Measurements from ENCODE around the gene OR10S1.
"Not testable (repeated sequence)": the region's sequence is repeated elsewhere in the genome, so short reads cannot be mapped to it uniquely, and the experiment has no call there.

The OR10S1 gene, protein sequence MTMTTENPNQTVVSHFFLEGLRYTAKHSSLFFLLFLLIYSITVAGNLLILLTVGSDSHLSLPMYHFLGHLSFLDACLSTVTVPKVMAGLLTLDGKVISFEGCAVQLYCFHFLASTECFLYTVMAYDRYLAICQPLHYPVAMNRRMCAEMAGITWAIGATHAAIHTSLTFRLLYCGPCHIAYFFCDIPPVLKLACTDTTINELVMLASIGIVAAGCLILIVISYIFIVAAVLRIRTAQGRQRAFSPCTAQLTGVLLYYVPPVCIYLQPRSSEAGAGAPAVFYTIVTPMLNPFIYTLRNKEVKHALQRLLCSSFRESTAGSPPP

DNA sequence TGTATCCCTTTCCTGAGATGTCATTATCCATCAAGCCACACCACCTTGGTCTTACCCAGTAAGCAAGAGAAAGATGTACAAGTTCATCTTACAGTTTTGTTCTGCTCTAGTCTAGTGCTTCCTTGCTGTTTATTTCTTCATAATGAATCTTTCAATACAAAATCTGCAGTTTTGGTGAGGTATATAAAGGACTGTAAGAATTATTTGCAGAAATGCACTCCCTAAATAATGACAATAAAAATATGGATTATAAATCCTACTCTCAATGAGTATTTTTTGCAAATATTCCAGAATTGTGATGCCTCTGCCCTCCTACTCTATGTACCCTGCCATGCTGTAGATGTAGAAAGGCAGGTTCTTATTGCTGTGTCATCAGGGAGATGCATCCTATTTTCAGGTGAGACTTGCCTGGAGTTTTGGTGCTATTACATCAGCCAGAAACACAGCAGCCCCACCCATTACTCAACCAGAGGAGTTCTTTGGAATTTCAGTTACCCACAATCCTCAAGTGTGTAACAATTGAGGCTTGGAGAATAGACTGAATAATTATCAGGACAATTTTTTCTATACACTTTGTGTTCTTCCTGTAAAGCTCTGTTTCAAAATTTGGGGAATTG lies at the start of gene OR10S1:
Gene OR10S1 (minus strand): TSS at position 51 of the 617 bp plus-strand sequence. CDS start 117 bp downstream, outside the sequence.
- peak; percentile 14 for DNase-seq (ENCODE audit: low spot score)

GRCh38 chr11:124026498-124026897 lies 48.9 kb upstream of the OR10S1 start, which contains the start of gene OR10G8:
TSS of gene OR10G8 (plus strand) at chr11:124026798. CDS start at chr11:124029623, 2,825 bp downstream.
- DNase-seq (ENCODE audit: low spot score), result no peak

GRCh38 chr11:124015837-124016236 lies 38.3 kb upstream of the OR10S1 start:
- DNase-seq (ENCODE audit: low spot score), result not testable (repeated sequence)

DNA sequence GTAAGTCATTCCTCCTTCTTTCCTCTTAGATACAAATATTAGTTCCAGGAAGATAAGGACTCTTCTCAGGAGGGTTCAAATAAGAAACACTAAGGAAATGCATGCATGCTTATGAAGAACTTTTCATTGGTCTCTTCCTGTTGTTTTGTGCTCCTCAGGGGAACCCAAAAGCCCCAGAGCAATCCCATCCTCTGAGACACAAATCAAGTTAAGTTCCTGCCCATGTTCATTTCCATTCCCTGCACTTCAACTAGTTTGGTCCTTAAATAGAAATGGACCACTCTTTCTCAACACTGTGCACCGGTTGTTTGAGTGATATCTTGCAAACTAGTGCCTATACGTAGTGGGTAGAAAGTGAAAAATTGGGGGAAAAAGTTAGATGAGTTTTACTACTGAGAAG lies 35.1 kb upstream of the OR10S1 start, which contains the start of gene OR10G4:
Gene OR10G4 (plus strand): TSS at position 301 of the 400 bp plus-strand sequence. CDS start 2,578 bp downstream, outside the sequence.
- no peak for DNase-seq (ENCODE audit: low spot score)

- DNase-seq (ENCODE audit: low spot score), result no peak
Observed at GRCh38 chr11:123995119-123995518, 17.5 kb upstream of the OR10S1 start, which contains the start of gene OR10G6. TSS of gene OR10G6 (minus strand) at chr11:123995161. CDS start at chr11:123995161, 0 bp downstream.

DNA sequence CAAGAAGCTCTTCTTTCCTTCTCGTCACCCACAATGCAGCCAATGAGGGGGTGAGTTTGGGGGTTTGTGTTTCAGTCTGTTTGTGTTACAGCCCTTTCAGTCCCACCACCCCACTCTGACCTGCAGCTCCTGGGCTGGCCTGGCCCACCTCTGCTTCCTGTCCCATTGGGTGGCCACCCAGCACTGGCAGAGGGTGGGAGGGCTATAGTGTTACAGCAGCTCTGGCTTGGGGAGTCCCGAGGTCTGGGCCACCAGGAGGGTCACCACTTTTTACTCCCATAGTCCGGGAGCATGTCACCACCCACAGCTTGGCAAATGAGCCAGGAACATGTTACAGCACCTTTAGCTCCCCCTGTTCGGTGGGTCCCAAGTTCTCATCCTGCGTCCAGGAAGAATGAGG lies 1.7 kb upstream of the OR10S1 start:
- no peak for DNase-seq (ENCODE audit: low spot score)

GRCh38 chr11:123976770-123977560 lies 616 bp downstream of the OR10S1 start:
- no peak for DNase-seq (ENCODE audit: low spot score)

GRCh38 chr11:123973816-123974215 lies 3.8 kb downstream of the OR10S1 start:
- no peak for DNase-seq (ENCODE audit: low spot score)

DNA sequence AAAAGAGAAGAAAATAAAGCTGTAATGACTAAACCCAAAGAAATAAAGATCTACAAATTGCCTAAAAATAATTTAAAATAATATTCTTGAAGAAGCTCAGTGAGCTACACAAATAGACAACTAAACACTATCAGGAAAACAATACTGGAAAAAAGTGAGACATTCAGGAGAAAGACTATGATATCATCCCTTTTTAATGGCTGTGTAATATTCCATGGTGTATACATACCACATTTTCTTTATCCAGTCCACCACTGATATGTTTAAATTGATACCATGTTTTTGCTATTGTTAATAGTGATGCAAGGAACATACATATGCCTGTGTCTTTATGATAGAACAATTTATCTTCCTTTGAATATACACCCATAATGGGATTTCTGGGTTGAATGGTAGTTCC lies 20.8 kb downstream of the OR10S1 start:
- DNase-seq (ENCODE audit: low spot score), result no peak

DNA sequence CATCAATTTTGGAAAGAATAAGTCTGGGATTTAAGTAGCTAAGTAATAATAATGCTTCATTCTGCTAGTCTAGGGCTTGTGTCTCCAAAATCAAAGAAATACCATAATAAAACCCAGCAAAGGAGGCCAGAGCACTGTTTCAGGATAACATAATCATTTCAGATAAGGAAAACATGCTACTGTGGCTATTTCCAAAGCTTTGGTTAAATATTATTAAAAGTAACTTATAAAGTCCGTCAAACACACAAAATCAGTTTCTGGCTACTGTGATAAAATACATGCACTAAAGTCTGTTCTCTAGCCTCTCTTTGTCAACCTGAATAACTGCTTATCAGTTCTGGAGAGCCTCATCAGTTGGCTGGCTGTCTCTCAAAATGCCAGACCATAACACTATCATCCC lies 32.4 kb downstream of the OR10S1 start:
- no peak for DNase-seq (ENCODE audit: low spot score)

GRCh38 chr11:123943738-123944137 lies 33.8 kb downstream of the OR10S1 start, which contains the start of gene OR6T1:
TSS of gene OR6T1 (minus strand) at chr11:123943838. CDS start at chr11:123943838, 0 bp downstream.
- DNase-seq (ENCODE audit: low spot score), result no peak

DNA sequence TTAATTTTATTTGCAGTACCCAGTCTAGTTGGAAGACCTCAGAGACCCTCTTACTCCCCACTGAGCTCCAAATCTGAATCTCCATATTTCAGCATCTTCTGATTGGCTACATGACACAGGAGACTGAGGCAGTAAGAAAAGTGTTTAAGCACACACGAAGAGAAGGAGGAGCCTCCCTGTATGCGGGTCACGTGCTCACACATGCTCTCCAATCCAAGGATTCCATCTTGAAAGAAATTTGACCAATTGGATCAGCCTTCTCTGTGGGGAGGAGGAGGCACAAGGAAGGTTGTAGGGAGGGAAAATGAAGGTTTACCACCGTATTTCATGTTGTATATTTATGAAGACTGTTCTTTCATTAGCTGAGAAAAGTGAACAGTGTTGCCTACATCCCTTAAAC lies 35.2 kb downstream of the OR10S1 start:
- no peak for DNase-seq (ENCODE audit: low spot score)

DNA sequence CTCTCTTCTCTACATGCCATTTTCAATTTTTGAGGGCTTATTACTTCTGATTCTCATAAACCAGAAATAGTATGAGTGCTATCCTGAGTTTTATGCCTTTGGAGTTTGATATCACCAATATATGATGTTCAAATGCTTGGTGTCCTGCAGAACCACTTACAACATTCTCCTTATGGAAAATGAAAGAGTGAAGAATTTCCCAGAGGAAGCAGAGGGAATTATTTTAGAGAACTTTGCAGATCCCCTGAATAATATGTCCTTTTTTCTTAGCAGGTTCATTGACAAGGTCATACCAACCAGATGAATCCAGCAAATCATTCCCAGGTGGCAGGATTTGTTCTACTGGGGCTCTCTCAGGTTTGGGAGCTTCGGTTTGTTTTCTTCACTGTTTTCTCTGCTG lies 38.3 kb downstream of the OR10S1 start, which contains the start of gene OR4D5:
Gene OR4D5 (plus strand): TSS at position 301 of the 400 bp plus-strand sequence. CDS start 0 bp downstream, at position 301.
- no peak for DNase-seq (ENCODE audit: low spot score)
